Transverse colon (tissue), 4 donors: Measurements from ENCODE around the gene CNTNAP2.

ENCODE experiments used
- CTCF ChIP-seq, 5 experiments: fragments of 200-600 bp in 3 of 5; fragments of 450-650 bp in 2 of 5; sonication (generic) in 3 of 5; IDR thresholded peaks; 1 replicate in 2 of 5; 2 replicates in 3 of 5; pipeline ENCODE4 v1.5.1; 2016 to 2017; ENCODE audit warnings: antibody characterized with exemption in 5 of 5, inconsistent platforms in 3 of 5, mild to moderate bottlenecking in 2 of 5, moderate library complexity in 1 of 5
- POLR2A ChIP-seq: fragments of 450-650 bp; IDR thresholded peaks from one replicate; pipeline ENCODE4 v1.6.1; 2016; ENCODE audit warnings: antibody characterized with exemption, mild to moderate bottlenecking, moderate library complexity
- POLR2AphosphoS5 ChIP-seq, 3 donors: sonication (generic); formaldehyde crosslinking; IDR thresholded peaks; one replicate each; pipeline ENCODE4 v1.6.1; 2016; ENCODE audit warnings: antibody characterized with exemption in 3 of 3

GRCh38 chr7:148148456-148148855 lies 2031.9 kb downstream of the CNTNAP2 start:
- TF ChIP-seq CTCF (IDR thresholded peaks at IDR 0.05) (no peak), POLR2AphosphoS5 (IDR thresholded peaks at IDR 0.05) (no peak), POLR2A (no peak)
